ENCODE measurements around the gene LCN1. TPM values are rescaled to one million over a fixed set of nuclear protein-coding genes. Genes with fewer than 3 reads are reported as not detected.
A peak's percentile ranks its signal among the peaks of the same experiment; 100 is the strongest.

LCN1 gene
- total RNA-seq, result not detected

- H3K4me3 ChIP-seq (replicated peaks in 1 of 3), result no peak within 1 kb of the TSS
- no peak for TF ChIP-seq POLR2A (IDR thresholded peaks at IDR 0.05)
- TF ChIP-seq, protein P1, sequence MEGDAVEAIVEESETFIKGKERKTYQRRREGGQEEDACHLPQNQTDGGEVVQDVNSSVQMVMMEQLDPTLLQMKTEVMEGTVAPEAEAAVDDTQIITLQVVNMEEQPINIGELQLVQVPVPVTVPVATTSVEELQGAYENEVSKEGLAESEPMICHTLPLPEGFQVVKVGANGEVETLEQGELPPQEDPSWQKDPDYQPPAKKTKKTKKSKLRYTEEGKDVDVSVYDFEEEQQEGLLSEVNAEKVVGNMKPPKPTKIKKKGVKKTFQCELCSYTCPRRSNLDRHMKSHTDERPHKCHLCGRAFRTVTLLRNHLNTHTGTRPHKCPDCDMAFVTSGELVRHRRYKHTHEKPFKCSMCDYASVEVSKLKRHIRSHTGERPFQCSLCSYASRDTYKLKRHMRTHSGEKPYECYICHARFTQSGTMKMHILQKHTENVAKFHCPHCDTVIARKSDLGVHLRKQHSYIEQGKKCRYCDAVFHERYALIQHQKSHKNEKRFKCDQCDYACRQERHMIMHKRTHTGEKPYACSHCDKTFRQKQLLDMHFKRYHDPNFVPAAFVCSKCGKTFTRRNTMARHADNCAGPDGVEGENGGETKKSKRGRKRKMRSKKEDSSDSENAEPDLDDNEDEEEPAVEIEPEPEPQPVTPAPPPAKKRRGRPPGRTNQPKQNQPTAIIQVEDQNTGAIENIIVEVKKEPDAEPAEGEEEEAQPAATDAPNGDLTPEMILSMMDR (IDR thresholded peaks at IDR 0.05), result no peak
- H3K36me3 ChIP-seq, result no peaks in the 10 kb centered on the region
- no peak within 1 kb of the TSS for H3K27ac ChIP-seq
- H3K27me3 ChIP-seq, result no peaks in the 10 kb centered on the region
- intact Hi-C loops (cut with DNase I), result no loop called here
- WGBS, 2 donors, result 78 to 83% methylated on average over 18 of the region's 18 CpGs
- H3K9me3 ChIP-seq, result no peaks in the 10 kb centered on the region
- H3K4me1 ChIP-seq, result no peaks in the 10 kb centered on the region
- no peak for DNase-seq
Measured at GRCh38 chr9:135520916-135521607, at the start of gene LCN1. TSS of gene LCN1 (plus strand) at chr9:135521440. CDS start at chr9:135521498, 58 bp downstream.

DNA sequence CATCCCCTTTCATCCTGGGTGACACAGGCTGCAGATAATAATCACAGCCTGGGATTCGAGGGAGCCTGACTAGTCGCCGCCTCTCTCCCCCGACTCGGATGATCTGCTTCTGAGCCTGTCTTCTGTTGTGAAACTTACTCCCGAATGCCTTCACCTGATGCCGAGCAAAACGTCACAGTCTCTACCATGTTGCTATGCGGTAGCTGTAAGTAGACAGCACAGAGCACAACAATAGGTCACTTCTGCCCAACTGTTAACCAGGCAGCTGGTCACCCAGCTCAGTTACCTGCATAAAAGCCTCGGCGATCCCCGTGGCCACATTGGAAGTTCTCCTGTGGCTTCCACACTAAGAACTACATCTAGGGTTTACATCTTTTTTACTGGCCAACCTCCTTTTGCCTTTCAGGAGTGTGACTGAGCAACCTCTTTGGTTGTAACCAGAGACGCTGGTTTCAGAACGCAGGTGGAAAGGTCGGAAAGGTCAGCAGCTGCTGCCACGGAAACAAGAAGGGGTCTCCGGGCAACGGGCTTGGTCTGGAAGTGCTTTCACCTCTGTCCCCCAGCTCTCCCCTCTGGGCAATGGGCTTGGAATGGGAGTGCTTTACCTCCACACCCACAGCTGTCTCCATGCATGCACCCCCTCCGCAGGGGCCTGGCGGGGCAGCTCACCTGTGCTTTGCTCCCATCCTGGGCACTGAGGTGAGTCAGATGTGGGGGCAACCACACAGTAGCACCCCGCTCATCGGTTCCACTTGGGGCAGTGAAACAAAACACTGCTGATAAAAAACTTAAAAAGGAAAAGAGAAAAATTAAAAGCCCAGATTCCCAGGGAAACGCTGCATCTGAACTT, 49.2 kb upstream of the LCN1 start:
- TF ChIP-seq POLR2A (IDR thresholded peaks at IDR 0.05), result no peak
- TF ChIP-seq, protein P1 (IDR thresholded peaks at IDR 0.05), result no peak
- no peaks in the 10 kb centered on the region for H3K27me3 ChIP-seq
- H3K4me1 ChIP-seq, result no peaks in the 10 kb centered on the region
- H3K36me3 ChIP-seq, result no peaks in the 10 kb centered on the region
- no peak overlapping the region for H3K4me3 ChIP-seq (replicated peaks in 1 of 3)
- DNase-seq, result no peak
- intact Hi-C loops (cut with DNase I), result no loop called here
- H3K27ac ChIP-seq, result no peak overlapping the region
- 74 to 79% methylated on average over 23 of the region's 23 CpGs for WGBS, 2 donors
- no peaks in the 10 kb centered on the region for H3K9me3 ChIP-seq

DNA sequence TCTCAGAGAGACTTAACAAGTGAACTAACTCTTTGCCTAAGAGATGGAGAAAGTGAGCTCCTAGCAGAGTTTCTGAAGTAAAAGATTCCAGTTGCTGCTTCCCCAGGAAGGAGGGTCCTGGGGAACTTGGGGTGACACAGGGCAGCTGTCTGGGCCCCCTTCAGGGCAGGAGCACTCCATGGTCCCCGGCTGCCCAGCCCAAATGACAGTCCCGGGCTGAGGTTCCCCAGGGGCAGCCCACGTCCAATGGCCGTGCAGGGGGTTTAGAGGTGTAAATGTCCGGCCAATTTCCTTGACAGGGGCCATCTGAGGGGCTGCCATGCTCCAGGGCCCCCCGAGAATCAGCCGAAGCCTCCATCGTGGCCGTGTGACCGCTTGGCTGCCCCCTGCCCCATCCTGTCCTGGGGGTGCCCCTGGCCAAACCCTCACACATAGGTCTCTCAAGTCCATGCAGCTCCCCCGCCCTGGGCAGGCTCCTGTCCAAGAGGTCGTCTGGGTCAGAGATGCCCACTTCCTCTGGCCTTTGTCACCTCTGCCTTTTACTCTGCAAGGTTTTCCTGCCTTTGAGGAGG, 47.2 kb upstream of the LCN1 start:
- H3K27ac ChIP-seq, result no peak overlapping the region
- TF ChIP-seq, protein P1 (IDR thresholded peaks at IDR 0.05), result no peak
- no peak for TF ChIP-seq POLR2A (IDR thresholded peaks at IDR 0.05)
- H3K4me1 ChIP-seq, result peaks cover 0 to 8% of the 10 kb centered on the region in 2 donors
- no peaks in the 10 kb centered on the region for H3K9me3 ChIP-seq
- intact Hi-C loops (cut with DNase I), result no loop called here
- WGBS, 2 donors, result 81 to 83% methylated on average over 5 to 10 of the region's 12 CpGs
- H3K36me3 ChIP-seq, result no peaks in the 10 kb centered on the region
- H3K4me3 ChIP-seq (replicated peaks in 1 of 3), result no peak overlapping the region
- DNase-seq, result no peak
- no peaks in the 10 kb centered on the region for H3K27me3 ChIP-seq

- intact Hi-C loops (cut with DNase I), result no loop called here
- TF ChIP-seq POLR2A (IDR thresholded peaks at IDR 0.05), result no peak
- TF ChIP-seq, protein P1 (IDR thresholded peaks at IDR 0.05), result peak in 3 of 6 experiments; percentile 36 to 44 (median 38)
- no peaks in the 10 kb centered on the region for H3K36me3 ChIP-seq
- H3K27ac ChIP-seq, result no peak overlapping the region
- H3K27me3 ChIP-seq, result no peaks in the 10 kb centered on the region
- peak; percentile 26 to 33 for DNase-seq
- no peak overlapping the region for H3K4me3 ChIP-seq (replicated peaks in 1 of 3)
- 23 to 29% methylated on average over 12 of the region's 12 CpGs for WGBS, 2 donors
- no peaks in the 10 kb centered on the region for H3K9me3 ChIP-seq
- peaks cover 0 to 8% of the 10 kb centered on the region in 2 donors for H3K4me1 ChIP-seq
Measured at GRCh38 chr9:135474915-135475314, 46.3 kb upstream of the LCN1 start.

Measured in thyroid gland (tissue), 4 donors.